Brain microvascular endothelial cell (primary cell): ENCODE results near the gene PSMC3.

ENCODE experiments used
- DNase-seq: peaks from one replicate; pipeline ENCODE4 v3.0.0-alpha.2; 2020
- H3K27ac ChIP-seq: fragments of 250-450 bp; sonication (Bioruptor Pico); 2 replicates; pipeline ENCODE4 v1.5.1; 2020; ENCODE audit warnings: mild to moderate bottlenecking, moderate library complexity
- H3K27me3 ChIP-seq: fragments of 250-450 bp; sonication (Bioruptor Pico); replicated peaks from 2 replicates; pipeline ENCODE4 v1.5.1; 2020; ENCODE audit warnings: mild to moderate bottlenecking
- H3K36me3 ChIP-seq: fragments of 250-450 bp; sonication (Bioruptor Pico); replicated peaks from 2 replicates; pipeline ENCODE4 v1.5.1; 2020; ENCODE audit warnings: mild to moderate bottlenecking
- H3K4me3 ChIP-seq: 2 replicates; pipeline ENCODE4 v1.5.1; 2011; ENCODE audit warnings: low read depth, mild to moderate bottlenecking, control low read depth, low read length, moderate library complexity
- in situ Hi-C: cut with HindIII; loops from 2 replicates; pipeline ENCODE4 v1.10.0; 2017; ENCODE audit warnings: low sequenced_read_pairs, low pct_ligation_motif_present
- TF ChIP-seq, protein P1 (sequence below): IDR thresholded peaks from 2 replicates; pipeline ENCODE4 v1.5.1; 2011; ENCODE audit warnings: low read depth, mild to moderate bottlenecking, moderate library complexity, low read length, control low read depth, inconsistent platforms; ENCODE audit errors: missing control alignments

The PSMC3 gene

DNA sequence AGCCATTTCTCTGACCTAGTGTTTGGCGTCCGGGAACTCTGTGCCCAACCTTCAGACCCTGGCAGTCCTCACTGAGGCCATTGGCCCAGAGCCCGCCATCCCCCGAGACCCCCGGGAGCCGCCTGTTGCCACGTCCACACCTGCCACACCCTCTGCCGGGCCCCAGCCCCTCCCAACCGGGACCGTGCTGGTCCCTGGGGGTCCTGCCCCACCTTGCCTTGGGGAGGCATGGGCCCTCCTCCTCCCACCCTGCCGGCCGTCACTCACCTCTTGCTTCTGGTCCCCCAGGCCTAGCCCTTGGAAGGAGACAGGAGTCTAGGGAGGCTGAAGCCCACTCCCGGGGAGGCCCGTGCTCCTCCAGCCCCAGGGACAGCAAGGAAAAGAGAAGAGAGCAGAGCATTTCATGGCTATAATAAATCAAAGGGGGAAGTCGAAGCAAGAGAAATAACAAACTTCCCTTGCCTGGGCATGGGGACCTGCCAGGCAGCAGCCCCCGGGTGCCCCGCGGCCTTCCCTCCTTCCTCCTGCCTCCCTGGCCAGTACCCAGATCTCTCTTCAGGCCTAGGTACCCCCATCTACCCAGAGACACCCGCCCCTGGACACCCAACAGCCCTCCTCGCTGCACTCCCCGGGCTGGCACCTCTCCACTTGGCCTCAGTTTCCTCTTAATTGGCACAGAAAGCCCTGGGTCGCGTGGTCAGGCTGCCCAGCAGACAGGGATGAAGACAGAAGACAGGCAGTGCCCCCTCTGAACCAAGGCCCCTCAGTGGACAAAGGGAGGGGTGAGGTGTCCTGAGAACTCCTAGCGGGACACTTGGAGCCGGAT, 30.8 kb downstream of the PSMC3 start:
- no peaks in the 10 kb centered on the region for H3K27me3 ChIP-seq
- in situ Hi-C loops: no loop called here
- DNase-seq: no peak
- peak overlapping the region; percentile 74 for H3K27ac ChIP-seq
- H3K4me3 ChIP-seq: no peak overlapping the region
- no peaks in the 10 kb centered on the region for H3K36me3 ChIP-seq
- TF ChIP-seq, protein P1, sequence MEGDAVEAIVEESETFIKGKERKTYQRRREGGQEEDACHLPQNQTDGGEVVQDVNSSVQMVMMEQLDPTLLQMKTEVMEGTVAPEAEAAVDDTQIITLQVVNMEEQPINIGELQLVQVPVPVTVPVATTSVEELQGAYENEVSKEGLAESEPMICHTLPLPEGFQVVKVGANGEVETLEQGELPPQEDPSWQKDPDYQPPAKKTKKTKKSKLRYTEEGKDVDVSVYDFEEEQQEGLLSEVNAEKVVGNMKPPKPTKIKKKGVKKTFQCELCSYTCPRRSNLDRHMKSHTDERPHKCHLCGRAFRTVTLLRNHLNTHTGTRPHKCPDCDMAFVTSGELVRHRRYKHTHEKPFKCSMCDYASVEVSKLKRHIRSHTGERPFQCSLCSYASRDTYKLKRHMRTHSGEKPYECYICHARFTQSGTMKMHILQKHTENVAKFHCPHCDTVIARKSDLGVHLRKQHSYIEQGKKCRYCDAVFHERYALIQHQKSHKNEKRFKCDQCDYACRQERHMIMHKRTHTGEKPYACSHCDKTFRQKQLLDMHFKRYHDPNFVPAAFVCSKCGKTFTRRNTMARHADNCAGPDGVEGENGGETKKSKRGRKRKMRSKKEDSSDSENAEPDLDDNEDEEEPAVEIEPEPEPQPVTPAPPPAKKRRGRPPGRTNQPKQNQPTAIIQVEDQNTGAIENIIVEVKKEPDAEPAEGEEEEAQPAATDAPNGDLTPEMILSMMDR: no peak

DNA sequence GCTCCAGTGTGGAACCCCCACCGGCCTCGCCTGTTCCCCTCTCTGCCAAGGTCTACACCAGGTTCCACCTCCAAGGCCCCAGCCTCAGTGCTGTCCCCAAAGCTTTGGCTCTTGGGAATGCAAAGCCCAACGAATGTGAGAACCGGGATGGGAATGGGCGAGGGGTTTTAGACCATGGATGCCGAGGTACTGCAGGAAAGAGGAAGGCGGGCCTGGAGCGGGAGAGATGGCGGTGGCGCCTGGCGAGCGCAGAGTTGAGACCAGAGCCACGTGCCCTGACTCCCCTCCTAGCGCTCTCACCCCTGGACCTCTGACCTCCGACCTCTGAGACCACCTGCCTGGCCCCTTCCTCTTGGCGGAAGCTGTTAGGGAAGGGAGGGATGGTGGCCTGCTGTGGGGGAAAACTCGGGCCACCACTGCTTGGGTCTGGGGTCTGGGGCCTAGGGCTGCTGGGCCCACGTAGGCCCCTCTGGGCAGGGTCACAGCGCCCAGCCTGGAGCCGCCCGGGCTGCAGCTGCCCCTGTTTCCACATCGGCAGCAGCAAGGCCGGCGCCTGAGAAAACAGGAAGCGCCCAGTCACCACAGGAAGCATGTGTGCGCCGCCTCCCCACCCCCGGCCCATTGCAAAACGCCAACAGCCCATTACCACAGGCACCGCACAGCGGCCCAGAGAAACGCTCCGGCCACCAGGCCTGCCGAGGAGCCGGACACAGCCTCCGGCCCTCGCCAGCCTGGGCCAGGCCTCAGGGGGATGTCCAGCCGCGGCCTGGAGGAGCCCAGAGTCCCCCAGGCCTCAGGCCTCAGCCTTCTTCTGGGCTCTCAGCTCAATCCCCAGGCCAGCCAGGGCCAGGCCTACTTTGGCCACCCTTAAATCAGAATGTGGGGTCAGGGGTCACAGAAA, 31.7 kb downstream of the PSMC3 start:
- peak; percentile 62 for DNase-seq
- H3K4me3 ChIP-seq: no peak overlapping the region
- in situ Hi-C loops: no loop called here
- peak overlapping the region; percentile 74 for H3K27ac ChIP-seq
- H3K36me3 ChIP-seq: no peaks in the 10 kb centered on the region
- H3K27me3 ChIP-seq: no peaks in the 10 kb centered on the region
- TF ChIP-seq, protein P1: no peak

DNA sequence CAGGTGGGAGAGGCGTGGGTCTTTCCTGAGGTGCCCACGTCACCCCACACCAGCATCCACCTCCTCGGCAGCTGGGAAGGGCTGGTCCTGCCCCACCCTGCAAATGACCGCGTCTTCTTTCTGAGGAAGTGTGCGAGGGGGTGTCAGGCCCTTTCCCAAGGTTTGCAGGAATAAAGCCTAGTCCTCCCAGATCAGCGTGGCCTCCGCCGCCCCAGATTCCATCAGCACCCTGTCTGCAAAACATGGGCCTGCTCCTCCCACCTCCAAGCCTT, 32.3 kb downstream of the PSMC3 start:
- in situ Hi-C loops: no loop called here
- TF ChIP-seq, protein P1: no peak
- H3K27ac ChIP-seq: no peak overlapping the region
- no peak overlapping the region for H3K4me3 ChIP-seq
- no peak for DNase-seq
- H3K36me3 ChIP-seq: no peaks in the 10 kb centered on the region
- H3K27me3 ChIP-seq: no peaks in the 10 kb centered on the region

DNA sequence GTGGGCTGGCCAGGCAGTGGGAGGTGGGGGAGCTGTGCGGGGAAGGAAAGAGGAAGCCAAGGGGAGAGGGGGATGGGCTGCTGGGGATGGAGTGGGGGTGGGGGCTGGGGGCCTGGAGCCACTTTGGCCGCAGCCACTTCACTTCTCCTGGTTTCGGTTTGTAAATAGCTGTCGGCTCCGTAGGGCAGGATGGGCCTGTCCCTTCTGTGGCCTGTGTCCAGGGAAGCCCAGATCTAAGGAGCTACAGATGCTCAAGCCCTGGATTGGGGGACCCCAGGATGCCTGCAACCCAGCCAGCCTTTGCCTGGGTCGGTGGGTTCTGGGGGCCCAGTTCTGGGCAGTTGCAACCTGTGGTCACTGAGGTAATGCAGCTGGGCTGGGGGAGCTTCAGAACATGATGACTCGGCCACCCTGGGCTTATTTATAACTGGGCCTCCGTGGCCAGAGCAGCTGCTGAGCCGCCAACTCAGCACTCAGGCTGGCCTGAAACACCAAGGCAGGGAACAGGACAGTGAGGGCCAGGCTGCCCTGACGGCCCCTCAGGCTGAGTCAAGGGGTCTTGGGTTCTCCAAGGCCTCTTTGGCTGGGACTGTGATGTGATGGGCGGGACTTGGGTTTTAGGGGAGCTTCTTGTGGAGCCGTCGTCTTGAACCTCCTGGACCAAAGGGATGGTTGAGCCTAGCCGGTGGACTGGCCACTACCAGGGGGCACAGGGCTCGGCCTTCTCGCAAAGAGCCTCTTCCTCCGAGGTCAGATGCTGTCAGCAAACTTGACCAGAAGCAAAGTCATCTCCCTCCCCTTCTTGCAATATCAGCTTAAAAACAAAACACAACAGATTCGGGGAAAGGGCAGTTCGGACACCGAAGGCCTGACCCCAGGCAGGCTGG, 32.8 kb downstream of the PSMC3 start:
- peak; percentile 57 for DNase-seq
- TF ChIP-seq, protein P1: no peak
- Histone ChIP-seq H3K4me3 (no peak overlapping the region), H3K27ac (peak overlapping the region; percentile 14), H3K36me3 (no peaks in the 10 kb centered on the region), H3K27me3 (no peaks in the 10 kb centered on the region)
- in situ Hi-C loops: no loop called here

DNA sequence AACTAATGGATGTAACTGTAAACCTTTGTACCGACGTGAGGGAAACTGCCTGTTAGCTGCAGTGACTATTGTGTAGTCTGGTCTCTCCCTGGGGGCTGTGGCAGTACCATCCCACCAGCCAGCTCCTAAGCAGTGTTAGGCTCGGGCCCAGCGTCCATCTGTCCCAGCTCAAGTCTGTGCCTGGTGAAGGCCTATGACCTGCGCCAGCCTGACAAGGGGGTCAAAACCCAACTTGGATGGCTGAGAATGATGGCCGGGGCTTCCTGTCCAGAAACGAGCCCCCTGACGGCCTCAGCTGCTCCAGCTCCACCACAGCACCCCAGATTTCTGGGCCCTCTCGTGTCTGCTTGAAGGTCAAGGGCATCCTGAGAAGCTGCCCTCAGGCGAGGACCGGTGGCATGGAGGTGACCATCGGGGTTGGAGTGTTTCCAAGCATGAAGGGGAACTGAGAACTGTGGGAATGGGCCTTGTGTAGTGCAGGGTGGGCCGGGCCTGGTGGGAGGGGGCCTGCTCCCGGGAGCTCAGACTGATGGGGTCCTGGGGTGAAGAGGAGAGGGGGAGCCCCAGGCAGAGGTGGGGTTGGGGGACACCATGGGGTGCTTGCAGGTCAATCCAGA, 33.6 kb downstream of the PSMC3 start:
- Histone ChIP-seq H3K27me3 (no peaks in the 10 kb centered on the region), H3K36me3 (no peaks in the 10 kb centered on the region), H3K4me3 (no peak overlapping the region), H3K27ac (no peak overlapping the region)
- TF ChIP-seq, protein P1: no peak
- in situ Hi-C loops: no loop called here
- no peak for DNase-seq
